ENCODE data around the gene NTNG1.
A peak's percentile ranks its signal among the peaks of the same experiment; 100 is the strongest.
"Not testable (repeated sequence)": the region's sequence is repeated elsewhere in the genome, so short reads cannot be mapped to it uniquely, and the experiment has no call there.

The NTNG1 gene

GRCh38 chr1:107198561-107198960 is 57.7 kb downstream of the NTNG1 start:
- no peak for DNase-seq (ENCODE audit: low spot score)

- no peak for DNase-seq (ENCODE audit: low spot score)
Observed at GRCh38 chr1:107200631-107201030, 59.8 kb downstream of the NTNG1 start.

- no peak for DNase-seq (ENCODE audit: low spot score)
Observed at GRCh38 chr1:107202007-107202406, 61.2 kb downstream of the NTNG1 start.

- DNase-seq (ENCODE audit: low spot score) = no peak
Observed at GRCh38 chr1:107213225-107213624, 72.4 kb downstream of the NTNG1 start.

GRCh38 chr1:107220036-107220435 is 79.2 kb downstream of the NTNG1 start:
- DNase-seq (ENCODE audit: low spot score) = no peak

DNA sequence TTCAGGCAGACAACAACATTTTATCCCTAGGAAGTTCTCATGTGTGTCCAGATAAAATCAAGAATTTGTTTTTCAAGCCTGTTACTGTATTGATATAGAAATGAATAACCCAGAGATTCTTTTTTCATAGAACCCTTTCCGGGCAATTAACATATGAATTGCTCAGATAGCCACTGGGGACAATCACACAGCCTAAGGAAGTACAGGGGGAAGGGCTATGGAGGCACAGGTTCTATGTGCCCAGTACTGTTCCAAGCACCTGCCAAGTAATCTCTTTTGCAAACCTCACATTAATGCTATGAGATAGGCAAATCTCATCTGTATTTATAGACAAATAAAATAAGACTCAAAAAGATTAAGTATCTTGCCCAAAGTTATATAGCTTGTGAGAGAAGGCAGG is 84.9 kb downstream of the NTNG1 start:
- DNase-seq (ENCODE audit: low spot score) = no peak

DNA sequence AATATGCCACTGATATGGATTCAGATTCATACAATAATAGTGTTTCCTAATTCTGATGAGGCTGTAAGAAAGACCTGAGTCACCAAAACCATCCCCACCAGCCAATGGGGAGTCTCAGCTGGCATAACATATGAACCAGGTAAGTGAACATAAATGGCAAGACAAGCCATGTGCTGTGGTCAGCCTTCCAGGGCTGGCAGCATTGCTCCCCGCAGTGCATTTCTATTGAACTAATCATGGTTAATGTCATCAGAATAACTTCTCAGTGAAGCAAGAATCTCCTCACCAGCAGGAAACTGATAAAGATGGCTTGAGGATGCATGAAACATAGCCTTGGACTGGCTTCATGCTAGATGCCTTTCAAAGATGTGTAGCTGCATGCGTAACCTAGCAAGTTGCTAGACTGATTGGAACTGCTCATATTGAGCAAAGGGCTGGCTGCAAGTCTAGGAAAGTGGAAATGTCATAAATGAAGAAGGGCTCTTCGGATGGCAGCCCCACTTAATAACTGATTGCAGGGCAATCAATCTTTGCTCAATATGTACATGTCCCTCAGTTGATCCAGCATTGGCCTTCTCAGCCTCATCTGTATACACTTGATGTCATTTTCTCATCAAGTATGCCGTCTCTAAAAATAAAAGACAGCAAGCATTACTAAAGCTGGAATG is 88.0 kb downstream of the NTNG1 start:
- DNase-seq (ENCODE audit: low spot score) = no peak

GRCh38 chr1:107229711-107230110 is 88.9 kb downstream of the NTNG1 start:
- no peak for DNase-seq (ENCODE audit: low spot score)

DNA sequence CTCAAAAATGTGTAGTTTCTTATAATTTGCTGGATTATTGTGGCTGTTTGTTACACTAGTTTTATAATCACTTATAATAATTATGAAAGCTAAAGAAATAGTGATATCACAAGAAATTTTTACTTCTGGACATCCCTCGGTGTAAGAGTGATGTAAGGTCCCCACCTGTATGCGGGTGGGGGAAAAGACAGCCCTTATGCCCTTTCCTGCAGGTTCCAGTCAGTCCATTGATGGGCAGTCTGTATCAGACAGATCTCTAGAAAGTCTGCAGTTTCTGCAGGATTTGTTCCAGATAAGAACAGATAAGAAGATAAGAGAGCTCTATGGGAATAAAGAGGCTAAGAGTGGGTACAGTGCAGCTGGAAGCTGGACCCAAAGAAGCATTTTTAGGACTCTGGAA is 89.3 kb downstream of the NTNG1 start:
- no peak for DNase-seq (ENCODE audit: low spot score)

DNA sequence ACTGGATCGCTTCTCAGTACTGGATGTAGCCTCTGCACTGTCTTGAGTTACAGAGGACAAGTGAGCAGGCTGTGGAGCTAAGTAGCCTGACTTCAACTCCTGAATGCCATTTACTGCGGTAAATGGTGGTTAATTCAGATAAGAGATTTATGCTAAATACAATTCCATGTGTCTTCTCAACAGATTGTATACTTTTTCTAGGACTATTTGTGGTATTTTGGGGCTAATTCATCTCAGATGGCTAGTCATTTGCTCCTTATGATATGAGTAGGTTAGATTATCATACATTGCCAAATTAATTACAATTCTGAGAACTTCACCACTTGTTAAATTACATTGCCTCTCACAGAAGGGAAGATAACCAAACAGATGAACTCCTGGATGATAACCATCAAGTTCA is 90.5 kb downstream of the NTNG1 start:
- no peak for DNase-seq (ENCODE audit: low spot score)

GRCh38 chr1:107232426-107232825 is 91.6 kb downstream of the NTNG1 start:
- no peak for DNase-seq (ENCODE audit: low spot score)

- DNase-seq (ENCODE audit: low spot score) = not testable (repeated sequence)
Observed at GRCh38 chr1:107236760-107237159, 95.9 kb downstream of the NTNG1 start.

- no peak for DNase-seq (ENCODE audit: low spot score)
Observed at GRCh38 chr1:107243461-107243860, 102.6 kb downstream of the NTNG1 start.

- no peak for DNase-seq (ENCODE audit: low spot score)
Observed at GRCh38 chr1:107244709-107245500, 104.1 kb downstream of the NTNG1 start.

DNA sequence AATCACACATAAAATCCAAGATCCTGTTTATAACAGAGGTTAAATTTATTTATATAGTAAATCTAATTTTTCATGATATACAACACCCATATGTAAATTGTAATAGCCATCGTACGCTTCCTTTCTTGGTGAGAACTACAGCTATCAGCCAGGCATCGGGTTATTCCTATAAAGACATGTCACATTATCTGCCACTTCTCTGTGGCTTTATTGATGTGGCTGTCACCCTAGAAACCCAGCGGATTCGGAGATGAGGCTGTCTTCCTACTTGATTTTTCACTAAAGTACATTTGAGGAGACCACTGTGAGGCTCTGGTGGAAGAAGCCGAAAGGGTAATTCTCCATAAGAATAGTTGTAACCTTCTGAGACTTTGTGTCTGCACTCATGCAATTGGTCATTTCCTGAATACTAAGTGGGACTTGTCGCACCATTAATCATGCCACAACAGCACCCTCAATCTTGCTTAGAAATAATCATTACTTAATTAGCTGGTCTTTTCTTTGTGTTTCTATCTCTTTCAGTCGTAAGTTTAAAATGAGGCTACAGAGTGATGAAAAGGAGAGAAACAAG is 106.0 kb downstream of the NTNG1 start:
- DNase-seq (ENCODE audit: low spot score) = no peak

DNA sequence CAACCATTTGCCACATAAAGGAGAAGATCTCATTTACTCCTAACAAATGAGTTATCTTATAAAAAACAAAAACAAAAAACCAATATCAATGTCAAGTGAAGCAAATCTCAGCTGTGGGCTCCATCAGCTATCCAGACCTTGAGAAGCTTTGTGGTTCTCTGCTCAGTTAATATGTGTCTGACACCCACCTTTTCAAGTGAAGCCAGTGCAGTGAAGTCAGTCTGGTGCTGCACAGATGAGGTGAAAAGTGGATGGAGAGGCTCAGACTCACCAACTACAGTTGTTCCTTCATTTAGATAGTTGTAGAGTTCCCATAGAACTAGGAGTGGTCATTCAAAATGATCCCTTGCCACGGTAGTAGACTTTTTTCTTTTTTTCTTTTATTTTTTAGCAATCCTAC is 106.8 kb downstream of the NTNG1 start:
- no peak for DNase-seq (ENCODE audit: low spot score)

DNA sequence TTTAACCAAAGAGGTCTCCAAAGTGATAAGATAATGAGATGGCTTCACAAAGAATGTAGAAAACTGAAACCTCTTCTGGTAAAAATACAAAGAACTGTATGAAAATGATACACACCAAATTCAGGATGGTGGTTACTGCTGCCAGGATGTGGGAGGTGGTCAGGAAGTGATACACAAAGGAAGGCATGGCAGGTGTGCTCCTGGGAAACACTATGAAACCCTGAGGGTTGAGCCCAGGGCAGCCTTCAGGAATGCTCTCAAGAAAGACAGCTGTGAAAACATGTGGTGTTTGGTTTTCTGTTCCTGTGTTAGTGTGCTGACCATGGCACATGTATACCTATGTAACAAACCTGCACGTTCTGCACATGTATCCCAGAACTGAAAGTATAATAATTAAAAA is 109.3 kb downstream of the NTNG1 start:
- DNase-seq (ENCODE audit: low spot score) = no peak

DNA sequence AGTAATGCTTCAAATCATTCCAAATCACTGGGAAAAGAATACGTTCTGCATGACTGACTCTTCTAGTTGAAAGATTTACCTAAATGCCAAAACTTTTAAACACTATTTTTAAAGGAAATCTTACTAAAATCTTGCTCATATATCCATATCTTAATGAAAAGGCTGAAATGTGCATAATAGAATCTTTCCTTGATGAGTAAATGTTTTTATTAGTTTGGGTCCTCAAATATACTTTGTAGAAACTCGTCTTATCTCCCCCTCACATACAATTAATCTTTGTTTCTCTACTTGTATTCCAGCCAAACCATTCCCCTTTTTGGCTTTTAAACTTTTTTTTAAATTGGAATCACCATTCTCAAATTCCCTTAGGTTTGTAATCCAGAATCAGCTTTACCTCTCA is 110.2 kb downstream of the NTNG1 start:
- no peak for DNase-seq (ENCODE audit: low spot score)

DNA sequence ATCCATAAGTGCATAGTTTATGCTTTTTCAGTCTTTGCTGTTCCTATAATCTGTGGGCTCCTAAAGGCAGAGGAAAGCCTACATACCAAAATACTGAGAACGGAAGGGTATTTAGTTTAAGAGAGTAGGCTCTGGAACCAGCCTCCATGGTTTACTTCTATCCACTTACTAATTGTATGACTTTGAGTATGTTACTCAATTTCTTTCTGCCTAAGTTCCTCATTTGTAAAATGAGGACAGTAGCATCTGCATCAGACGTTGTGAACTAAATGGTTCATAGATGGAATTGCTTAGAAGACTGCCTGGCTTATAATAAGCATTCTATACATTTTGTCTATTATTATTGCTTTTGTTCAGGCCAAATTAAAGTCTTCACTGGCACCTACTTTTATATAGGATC is 111.0 kb downstream of the NTNG1 start:
- no peak for DNase-seq (ENCODE audit: low spot score)

- no peak for DNase-seq (ENCODE audit: low spot score)
Observed at GRCh38 chr1:107252271-107252670, 111.4 kb downstream of the NTNG1 start.

- DNase-seq (ENCODE audit: low spot score) = peak; percentile 50
Observed at GRCh38 chr1:107254306-107254705, 113.5 kb downstream of the NTNG1 start.

DNA sequence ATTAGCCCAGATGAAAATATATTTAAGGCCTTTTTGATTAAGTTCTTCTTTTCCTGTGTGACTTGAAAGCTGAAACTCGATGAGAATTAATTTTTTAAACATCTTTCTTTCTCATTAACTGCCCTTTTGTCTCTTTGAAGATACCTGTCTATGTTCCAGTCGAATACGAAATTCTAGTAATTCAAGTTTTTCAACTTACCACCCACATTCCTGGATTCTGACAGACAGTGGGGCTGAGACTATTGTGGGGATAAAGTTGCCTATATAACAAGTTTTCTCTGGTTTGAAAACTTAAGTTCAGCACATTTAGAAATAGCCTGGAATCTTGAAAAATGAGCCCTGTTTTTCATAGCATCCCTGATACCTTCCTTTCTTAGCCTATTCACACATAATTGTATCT is 114.6 kb downstream of the NTNG1 start:
- DNase-seq (ENCODE audit: low spot score) = no peak

GRCh38 chr1:107262467-107263286 is 121.8 kb downstream of the NTNG1 start:
- DNase-seq (ENCODE audit: low spot score) = no peak
